HS-5 (cell line): ENCODE data around the gene EIF3A.
A peak's percentile ranks its signal among the peaks of the same experiment; 100 is the strongest.
"Not testable (repeated sequence)": the region's sequence is repeated elsewhere in the genome, so short reads cannot be mapped to it uniquely, and the experiment has no call there.

ENCODE experiments used
- DNase-seq: peaks from one replicate; pipeline ENCODE4 v3.0.0-alpha.2; 2012; ENCODE audit warnings: low read depth

Gene EIF3A

GRCh38 chr10:119080521-119081259, at the start of gene EIF3A:
Gene EIF3A (minus strand): TSS chr10:119080817. CDS start chr10:119080676, 141 bp downstream.
- peak; percentile 69 for DNase-seq

GRCh38 chr10:119129721-119130120, 49.1 kb upstream of the EIF3A start:
- DNase-seq: no peak

- no peak for DNase-seq
Observed at GRCh38 chr10:119125942-119126341, 45.3 kb upstream of the EIF3A start.

- no peak for DNase-seq
Observed at GRCh38 chr10:119120875-119121274, 40.3 kb upstream of the EIF3A start.

- DNase-seq: no peak
Observed at GRCh38 chr10:119120413-119120867, 39.8 kb upstream of the EIF3A start.

GRCh38 chr10:119119400-119119799, 38.8 kb upstream of the EIF3A start:
- DNase-seq: no peak

GRCh38 chr10:119118231-119118630, 37.6 kb upstream of the EIF3A start:
- no peak for DNase-seq

GRCh38 chr10:119116326-119116951, 35.8 kb upstream of the EIF3A start:
- no peak for DNase-seq

GRCh38 chr10:119115926-119116325, 35.3 kb upstream of the EIF3A start:
- no peak for DNase-seq

GRCh38 chr10:119113751-119114732, 33.4 kb upstream of the EIF3A start:
- DNase-seq: peak; percentile 85

GRCh38 chr10:119112056-119112455, 31.4 kb upstream of the EIF3A start:
- peak; percentile 52 for DNase-seq

GRCh38 chr10:119107771-119108170, 27.2 kb upstream of the EIF3A start:
- not testable (repeated sequence) for DNase-seq

GRCh38 chr10:119107106-119107505, 26.5 kb upstream of the EIF3A start:
- DNase-seq: not testable (repeated sequence)

- DNase-seq: not testable (repeated sequence)
Observed at GRCh38 chr10:119105899-119106298, 25.3 kb upstream of the EIF3A start.

- no peak for DNase-seq
Observed at GRCh38 chr10:119105155-119105554, 24.5 kb upstream of the EIF3A start.

GRCh38 chr10:119104654-119105015, 24.0 kb upstream of the EIF3A start:
- DNase-seq: no peak

GRCh38 chr10:119103903-119104653, 23.5 kb upstream of the EIF3A start, which contains the start of gene DENND10:
Gene DENND10 (plus strand): TSS chr10:119104113. CDS start chr10:119104143, 30 bp downstream.
- no peak for DNase-seq

- DNase-seq: no peak
Observed at GRCh38 chr10:119103241-119103902, 22.8 kb upstream of the EIF3A start.

- DNase-seq: no peak
Observed at GRCh38 chr10:119101366-119102098, 20.9 kb upstream of the EIF3A start.
